H9 (cell line): Measurements from ENCODE around the gene KANK4. TPM values are rescaled to one million over a fixed set of nuclear protein-coding genes. Genes with fewer than 3 reads are reported as not detected.

Experiments used
- DNase-seq: peaks from one replicate; pipeline ENCODE4 v3.0.0-alpha.2; 2017
- H2AFZ ChIP-seq: one replicate; pipeline ENCODE4 v1.6.1; 2013; ENCODE audit warnings: mild to moderate bottlenecking, low read length, control low read depth, moderate library complexity
- H2AK5ac ChIP-seq: 2 replicates; pipeline ENCODE4 v1.6.1; 2013; ENCODE audit warnings: low read length, control low read depth, mixed read lengths; ENCODE audit not compliant: insufficient read length
- H2BK120ac ChIP-seq: one replicate; pipeline ENCODE4 v1.6.1; 2013; ENCODE audit warnings: low read depth, mild to moderate bottlenecking, low read length, control low read depth, inconsistent platforms; ENCODE audit not compliant: poor library complexity, severe bottlenecking
- H2BK12ac ChIP-seq: 2 replicates; pipeline ENCODE4 v1.6.1; 2013; ENCODE audit warnings: low read length, control low read depth, mixed read lengths, low read depth; ENCODE audit not compliant: insufficient read length
- H2BK15ac ChIP-seq: 2 replicates; pipeline ENCODE4 v1.6.1; 2013; ENCODE audit warnings: low read depth, low read length, control low read depth
- H2BK20ac ChIP-seq: one replicate; pipeline ENCODE4 v1.6.1; 2013; ENCODE audit warnings: low read depth, mild to moderate bottlenecking, low read length, control low read depth, inconsistent platforms; ENCODE audit not compliant: poor library complexity, severe bottlenecking
- H2BK5ac ChIP-seq: 2 replicates; pipeline ENCODE4 v1.6.1; 2013; ENCODE audit warnings: low read length, control low read depth, mixed read lengths; ENCODE audit not compliant: insufficient read length
- H3K14ac ChIP-seq: 2 replicates; pipeline ENCODE4 v1.6.1; 2013; ENCODE audit warnings: low read length, control low read depth; ENCODE audit not compliant: insufficient read depth
- H3K18ac ChIP-seq: 2 replicates; pipeline ENCODE4 v1.6.1; 2013; ENCODE audit warnings: low read depth, mild to moderate bottlenecking, mixed read lengths, low read length, control low read depth; ENCODE audit not compliant: insufficient read length
- H3K23ac ChIP-seq: 2 replicates; pipeline ENCODE4 v1.6.1; 2013; ENCODE audit warnings: low read length, control low read depth, mixed read lengths, low read depth; ENCODE audit not compliant: insufficient read length
- H3K23me2 ChIP-seq: 2 replicates; pipeline ENCODE4 v1.6.1; 2013; ENCODE audit warnings: low read depth, mild to moderate bottlenecking, mixed read lengths, low read length, control low read depth; ENCODE audit not compliant: insufficient read length, poor library complexity, severe bottlenecking
- H3K27ac ChIP-seq: 2 replicates; pipeline ENCODE4 v1.5.1; 2013; ENCODE audit warnings: low read length, control low read depth, mixed read lengths, low read depth; ENCODE audit not compliant: insufficient read length
- H3K27me3 ChIP-seq: 2 replicates; pipeline ENCODE4 v1.6.1; 2013; ENCODE audit warnings: low read length, control low read depth, inconsistent platforms; ENCODE audit not compliant: insufficient read depth
- H3K4ac ChIP-seq: 2 replicates; pipeline ENCODE4 v1.6.1; 2013; ENCODE audit warnings: low read depth, mild to moderate bottlenecking, control low read depth, inconsistent platforms, low read length, moderate library complexity
- H3K4me1 ChIP-seq: 2 replicates; pipeline ENCODE4 v1.6.1; 2013; ENCODE audit warnings: low read length, control low read depth, inconsistent platforms; ENCODE audit not compliant: insufficient read depth
- H3K4me2 ChIP-seq: 2 replicates; pipeline ENCODE4 v1.6.1; 2013; ENCODE audit warnings: low read length, control low read depth, mixed read lengths; ENCODE audit not compliant: insufficient read length, insufficient read depth
- H3K56ac ChIP-seq: 2 replicates; pipeline ENCODE4 v1.6.1; 2013; ENCODE audit warnings: low read depth, mild to moderate bottlenecking, mixed read lengths, low read length, control low read depth; ENCODE audit not compliant: insufficient read length
- H3K79me1 ChIP-seq: 2 replicates; pipeline ENCODE4 v1.6.1; 2013; ENCODE audit warnings: low read depth, mild to moderate bottlenecking, moderate library complexity, low read length, control low read depth, inconsistent platforms; ENCODE audit not compliant: insufficient read depth, poor library complexity, severe bottlenecking
- H3K79me2 ChIP-seq: 2 replicates; pipeline ENCODE4 v1.6.1; 2013; ENCODE audit warnings: low read length, control low read depth, inconsistent platforms; ENCODE audit not compliant: insufficient read depth
- H3K9ac ChIP-seq: 2 replicates; pipeline ENCODE4 v1.6.1; 2013; ENCODE audit warnings: low read length, control low read depth, mixed read lengths; ENCODE audit not compliant: insufficient read length; ENCODE audit errors: extremely low read depth
- H3K9me3 ChIP-seq: one replicate; pipeline ENCODE4 v1.6.1; 2013; ENCODE audit warnings: low read depth, low read length, inconsistent platforms; ENCODE audit not compliant: control insufficient read depth
- H3T11ph ChIP-seq: one replicate; pipeline ENCODE4 v1.6.1; 2013; ENCODE audit warnings: mild to moderate bottlenecking, low read length, control low read depth, inconsistent platforms
- H4K20me1 ChIP-seq: one replicate; pipeline ENCODE4 v1.6.1; 2013; ENCODE audit not compliant: control insufficient read depth, insufficient read length, insufficient read depth
- H4K5ac ChIP-seq: 2 replicates; pipeline ENCODE4 v1.6.1; 2013; ENCODE audit warnings: low read depth, mild to moderate bottlenecking, mixed read lengths, low read length, control low read depth; ENCODE audit not compliant: insufficient read length
- H4K8ac ChIP-seq: replicated peaks from 2 replicates; pipeline ENCODE4 v1.6.1; 2013; ENCODE audit warnings: low read length, control low read depth, mixed read lengths, low read depth; ENCODE audit not compliant: insufficient read length
- H4K91ac ChIP-seq: 2 replicates; pipeline ENCODE4 v1.6.1; 2013; ENCODE audit warnings: low read depth, mild to moderate bottlenecking, moderate library complexity, mixed read lengths, low read length, control low read depth; ENCODE audit not compliant: insufficient read length
- H3K27ac Mint-ChIP-seq, 3 experiments: 2 replicates in 2 of 3; 3 replicates in 1 of 3; pipeline ENCODE4 v1.8.0; 2020 to 2021; ENCODE audit warnings: mixed read lengths in 3 of 3, mild to moderate bottlenecking in 1 of 3, moderate library complexity in 1 of 3
- H3K27me3 Mint-ChIP-seq: 2 replicates; pipeline ENCODE4 v1.8.0; 2021; ENCODE audit warnings: low read depth, mild to moderate bottlenecking, moderate library complexity, mixed read lengths
- H3K36me3 Mint-ChIP-seq, 3 experiments: 2 replicates in 2 of 3; 3 replicates in 1 of 3; pipeline ENCODE4 v1.8.0; 2020 to 2021; ENCODE audit warnings: low read depth in 3 of 3, mixed read lengths in 3 of 3; ENCODE audit not compliant: insufficient read depth in 1 of 3
- H3K4me1 Mint-ChIP-seq, 2 experiments: 2 replicates each; pipeline ENCODE4 v1.8.0; 2020; ENCODE audit warnings: mixed read lengths in 2 of 2
- H3K4me3 Mint-ChIP-seq, 2 experiments: 2 replicates in 1 of 2; 3 replicates in 1 of 2; pipeline ENCODE4 v1.8.0; 2020 to 2021; ENCODE audit warnings: mild to moderate bottlenecking in 2 of 2, mixed read lengths in 2 of 2, moderate library complexity in 1 of 2
- H3K9me3 Mint-ChIP-seq, 2 experiments: 2 replicates in 1 of 2; 3 replicates in 1 of 2; pipeline ENCODE4 v1.8.0; 2020; ENCODE audit warnings: mild to moderate bottlenecking in 2 of 2, mixed read lengths in 2 of 2, moderate library complexity in 1 of 2
- CTCF ChIP-seq: fragments of 200-600 bp; sonication (generic); conservative IDR thresholded peaks from 3 replicates; pipeline ENCODE4 v1.8.0; 2021; ENCODE audit warnings: antibody characterized with exemption, mild to moderate bottlenecking
- WGBS: extraction: QIAGEN DNeasy Blood & Tissue Kit; methylation state at CpG from one replicate; pipeline ENCODE4 v1.1.7; 2013; ENCODE audit warnings: missing lambda C conversion rate, low lambda C conversion rate, mixed read lengths; ENCODE audit not compliant: insufficient read length; ENCODE audit errors: extremely low coverage; 5-methylcytosine and 5-hydroxymethylcytosine counted together
- total RNA-seq: library from RNA; stranded (reverse); gene quantifications from 2 replicates; pipeline ENCODE4 v1.2.1, GENCODE V29; 2021

Gene KANK4
- total RNA-seq, 1 experiment from 2014 or later = 0.15 TPM

- Mint-ChIP-seq H3K4me1 (peaks cover 44 to 60% of the 10 kb centered on the region in 2 experiments), H3K27ac (no peak overlapping the region)
- no peak overlapping the region for H4K91ac ChIP-seq
These were observed 37.2 kb downstream of the KANK4 start for GRCh38 chr1:62281922-62282555.

More at GRCh38 chr1:62281922-62282555, 37.2 kb downstream of the KANK4 start:
- Mint-ChIP-seq H3K4me3 (no peak overlapping the region), H3K36me3 (0 out of 7 replicates have a peak, but pooled peaks cover 0 to 1% (median 0%) of the 10 kb centered on the region in 3 experiments), H3K9me3 (peaks cover 6% of the 10 kb centered on the region in 2 experiments), H3K27me3 (peaks cover 76% of the 10 kb centered on the region)
- no peak for DNase-seq
- no peaks in the 10 kb centered on the region for H3K23me2 ChIP-seq
- WGBS = no CpG with 5 or more reads among the region's 4 CpGs
- no peak overlapping the region for H4K8ac ChIP-seq
- H4K5ac ChIP-seq = no peak overlapping the region
- no peak overlapping the region for H2BK12ac ChIP-seq
- peaks cover 14% of the 10 kb centered on the region; the same call in 1 of the 2 replicates for H3K27me3 ChIP-seq
- no peak overlapping the region for H2BK120ac ChIP-seq
- no peak overlapping the region for H3K4me2 ChIP-seq
- H4K20me1 ChIP-seq = no peaks in the 10 kb centered on the region
- no peak overlapping the region for H2AK5ac ChIP-seq
- no peaks in the 10 kb centered on the region for H3K9me3 ChIP-seq
- no peak overlapping the region for H2AFZ ChIP-seq
- no peak overlapping the region for H3K18ac ChIP-seq
- H3K27ac ChIP-seq = no peak overlapping the region
- H3K14ac ChIP-seq = no peak overlapping the region
- H3K56ac ChIP-seq = no peak overlapping the region
- H2BK15ac ChIP-seq = no peak overlapping the region
- no peak overlapping the region for H3K4ac ChIP-seq
- peaks cover 7% of the 10 kb centered on the region; the same call in 1 of the 2 replicates for H3K4me1 ChIP-seq
- H3T11ph ChIP-seq = no peak overlapping the region
- no peaks in the 10 kb centered on the region for H3K79me1 ChIP-seq
- no peak overlapping the region for H2BK20ac ChIP-seq
- no peak for TF ChIP-seq CTCF
- H2BK5ac ChIP-seq = no peak overlapping the region
- no peak overlapping the region for H3K9ac ChIP-seq
- H3K23ac ChIP-seq = no peak overlapping the region
- H3K79me2 ChIP-seq = no peaks in the 10 kb centered on the region
